ENCODE measurements around the gene CAPN8.

CAPN8 gene

DNA sequence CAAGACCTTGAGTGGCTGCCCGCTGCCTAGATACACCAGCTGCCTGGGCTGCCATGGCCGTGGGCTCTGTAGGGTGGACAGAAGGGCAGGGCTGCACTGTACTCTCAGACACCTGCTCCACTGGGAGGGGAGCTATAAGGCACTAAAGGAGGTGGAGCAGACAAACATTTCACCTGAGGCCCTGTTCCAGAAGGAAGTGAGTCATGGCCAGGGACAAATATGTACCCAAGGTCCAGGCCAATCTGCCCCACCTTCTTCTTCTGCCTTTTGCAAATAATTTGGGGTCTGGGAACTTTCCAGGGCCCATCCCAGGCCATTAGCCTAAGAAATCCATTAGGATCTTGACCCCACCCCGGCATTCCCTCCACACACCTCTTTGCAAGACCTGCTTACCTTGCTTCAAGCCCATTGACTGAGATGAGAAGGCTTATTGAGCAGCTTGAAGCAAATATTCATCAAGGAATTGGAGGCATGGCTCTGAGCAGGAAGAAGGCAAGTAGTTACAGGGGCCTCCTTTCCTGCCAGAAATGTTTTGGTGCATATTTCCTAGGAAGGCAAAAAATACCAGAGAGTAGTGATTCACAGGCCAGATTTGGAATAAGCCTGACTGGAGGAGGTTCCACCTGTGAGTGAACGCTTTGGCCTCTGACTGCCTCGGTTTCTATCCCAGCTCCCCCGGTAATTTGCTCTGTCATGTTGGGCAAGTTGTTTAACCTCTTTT lies at the start of gene CAPN8:
TSS of gene CAPN8 (minus strand) at position 110 of the 721 bp plus-strand sequence. CDS start at position 55, 55 bp downstream.
- no peak for DNase-seq

- no peak for DNase-seq
Measured at GRCh38 chr1:223714849-223715603, 49.5 kb upstream of the CAPN8 start.

DNA sequence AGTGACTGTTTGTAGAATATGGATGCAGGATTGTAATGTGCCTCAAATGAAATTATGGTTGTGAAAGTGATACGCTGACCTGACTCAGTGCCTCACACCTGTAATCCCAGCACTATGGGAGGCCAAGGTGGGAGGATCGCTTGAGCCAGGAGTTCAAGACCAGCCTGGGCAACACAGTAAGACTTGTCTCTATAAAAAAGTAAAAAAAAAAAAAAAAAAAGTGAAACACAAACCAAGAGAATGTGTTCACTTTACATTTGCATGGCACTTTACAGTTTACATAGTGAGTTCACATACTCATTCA lies 48.9 kb upstream of the CAPN8 start:
- no peak for DNase-seq

DNA sequence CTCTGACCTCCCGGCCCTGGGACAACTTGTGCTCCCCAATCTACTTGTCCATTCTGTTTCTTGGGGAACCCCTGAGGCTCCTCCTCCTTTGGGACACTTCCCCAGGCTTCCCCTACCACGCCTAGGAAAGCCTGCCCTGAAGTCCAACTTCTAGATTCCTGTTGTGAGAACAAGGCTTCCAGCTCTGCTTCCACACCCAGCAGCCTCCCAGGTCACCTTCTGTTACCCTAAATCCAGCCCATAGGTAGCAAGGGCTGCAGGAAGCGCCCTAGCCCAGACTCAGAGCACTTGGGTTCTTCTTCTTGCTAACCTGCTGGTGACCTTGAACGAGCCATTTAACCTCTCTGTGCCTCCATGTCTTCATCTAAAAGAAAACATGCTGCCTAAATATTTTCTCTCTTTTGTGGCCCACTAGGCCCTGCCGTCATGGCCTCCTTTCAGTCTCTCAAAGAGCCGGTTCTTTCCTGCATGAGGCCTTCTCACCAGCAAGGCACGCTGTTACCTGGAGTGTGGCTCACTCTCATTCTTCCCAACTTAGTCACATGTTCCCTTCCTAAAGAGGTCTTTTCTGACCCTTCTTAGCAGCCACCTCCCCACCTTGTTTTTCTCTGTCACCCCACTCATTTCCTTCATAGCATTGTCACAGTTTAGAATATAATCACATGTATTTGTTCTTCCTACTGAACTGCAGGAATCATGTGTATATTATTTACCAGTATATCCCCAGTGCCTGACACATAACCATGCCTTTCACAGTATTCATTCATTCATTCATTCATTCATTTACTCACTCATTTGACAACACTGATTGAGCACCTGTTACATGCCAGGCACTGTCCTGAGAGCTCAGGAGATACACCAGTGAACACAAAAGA lies 48.3 kb upstream of the CAPN8 start:
- DNase-seq, result no peak

DNA sequence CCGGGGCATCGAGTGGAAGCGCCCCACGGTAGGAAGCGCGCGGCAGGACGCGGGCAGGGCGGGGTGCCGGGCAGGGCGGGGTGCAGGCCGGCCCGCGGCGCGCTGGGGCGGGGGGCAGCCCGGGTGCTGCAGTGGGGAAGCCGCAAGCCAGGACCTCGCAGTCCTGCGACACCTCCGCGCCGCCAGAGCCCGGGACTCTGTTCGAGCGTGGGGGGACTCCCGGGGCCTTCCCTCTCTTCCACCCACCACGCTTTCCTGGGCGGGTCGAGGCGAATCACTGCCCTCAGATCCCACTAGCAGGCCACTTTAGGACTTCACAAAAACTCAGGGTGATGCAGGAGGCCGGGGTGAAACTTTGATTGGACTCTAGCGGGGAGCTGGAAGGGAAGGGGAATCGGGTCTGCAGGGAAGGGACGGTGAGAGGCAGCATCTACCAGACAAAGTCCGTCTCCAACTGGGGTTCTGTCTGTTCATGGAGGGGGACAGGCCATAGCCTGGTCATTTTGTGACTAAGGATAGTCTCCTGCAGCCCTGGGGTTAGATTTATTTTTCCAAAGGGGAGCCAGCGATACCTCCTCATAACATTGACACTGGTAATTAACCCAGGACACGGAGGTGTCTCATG lies 47.5 kb upstream of the CAPN8 start:
- DNase-seq, result peak; percentile 53

DNA sequence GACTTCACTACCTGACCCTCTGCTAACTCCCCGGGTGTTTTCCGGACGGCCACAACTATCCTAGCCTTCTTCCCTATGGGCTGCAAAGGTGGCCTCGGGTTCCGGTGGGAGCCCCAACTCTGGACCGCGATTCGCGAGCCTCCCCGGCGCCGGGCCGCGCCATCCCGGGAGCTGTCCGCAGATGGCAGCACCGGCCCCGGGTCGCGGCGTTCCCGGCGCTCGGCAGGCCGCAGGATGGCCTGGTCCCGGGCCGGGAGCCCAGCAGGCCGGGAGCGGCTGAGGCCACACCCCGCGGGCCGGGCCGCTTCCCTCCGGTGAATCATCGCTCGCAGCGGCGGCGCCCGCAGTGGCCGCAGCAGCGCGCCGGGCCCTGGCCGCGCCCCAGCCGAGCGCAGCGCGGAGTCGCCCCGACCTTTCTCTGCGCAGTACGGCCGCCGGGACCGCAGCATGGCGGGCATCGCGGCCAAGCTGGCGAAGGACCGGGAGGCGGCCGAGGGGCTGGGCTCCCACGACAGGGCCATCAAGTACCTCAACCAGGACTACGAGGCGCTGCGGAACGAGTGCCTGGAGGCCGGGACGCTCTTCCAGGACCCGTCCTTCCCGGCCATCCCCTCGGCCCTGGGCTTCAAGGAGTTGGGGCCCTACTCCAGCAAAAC lies 46.8 kb upstream of the CAPN8 start, which contains the start of gene CAPN2:
TSS of gene CAPN2 (plus strand) at position 346 of the 656 bp plus-strand sequence. CDS start at position 448, 102 bp downstream.
- DNase-seq, result peak; percentile 58

DNA sequence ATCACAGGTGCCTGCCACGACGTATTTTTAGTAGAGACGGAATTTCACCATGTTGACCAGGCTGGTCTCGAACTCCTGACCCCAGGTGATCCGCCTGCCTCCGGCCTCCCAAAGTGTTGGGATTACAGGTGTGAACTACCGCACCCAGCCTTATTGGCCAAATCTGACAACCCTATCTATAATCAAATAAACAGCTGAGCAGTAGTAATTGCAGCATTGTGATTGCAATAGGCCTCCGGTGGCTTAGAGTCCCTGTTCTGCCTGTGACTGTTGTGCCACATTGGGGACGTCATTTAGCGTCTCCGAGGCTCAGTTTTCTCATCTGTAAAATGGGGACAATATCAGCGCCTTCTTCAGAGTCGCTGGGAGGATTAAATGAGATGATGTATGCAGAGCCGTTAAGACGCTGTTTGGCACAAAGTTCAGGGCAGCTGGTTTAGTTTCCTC lies 46.3 kb upstream of the CAPN8 start:
- no peak for DNase-seq

GRCh38 chr1:223711173-223711572 lies 45.7 kb upstream of the CAPN8 start:
- DNase-seq, result no peak

- DNase-seq, result no peak
Measured at GRCh38 chr1:223710179-223711133, 45.0 kb upstream of the CAPN8 start.

DNA sequence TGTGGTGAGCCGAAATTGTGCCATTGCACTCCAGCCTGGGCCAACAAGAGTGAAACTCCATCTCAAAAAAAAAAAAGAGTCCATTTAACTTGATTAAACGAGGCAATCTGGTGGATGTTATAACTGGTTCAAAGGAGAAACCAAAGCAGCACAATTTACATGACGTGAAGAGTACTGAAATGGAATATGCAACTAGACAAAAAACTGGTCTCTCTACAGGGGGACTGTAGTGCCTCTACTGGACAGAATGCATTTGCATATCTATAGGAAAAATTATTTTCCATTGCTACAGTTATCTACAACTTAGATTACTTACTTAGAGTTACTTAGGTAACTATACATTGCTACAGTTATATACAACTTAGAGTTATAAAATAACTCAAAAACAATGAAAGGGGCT lies 44.1 kb upstream of the CAPN8 start:
- DNase-seq, result no peak

GRCh38 chr1:223708651-223709268 lies 43.3 kb upstream of the CAPN8 start:
- DNase-seq, result no peak

DNA sequence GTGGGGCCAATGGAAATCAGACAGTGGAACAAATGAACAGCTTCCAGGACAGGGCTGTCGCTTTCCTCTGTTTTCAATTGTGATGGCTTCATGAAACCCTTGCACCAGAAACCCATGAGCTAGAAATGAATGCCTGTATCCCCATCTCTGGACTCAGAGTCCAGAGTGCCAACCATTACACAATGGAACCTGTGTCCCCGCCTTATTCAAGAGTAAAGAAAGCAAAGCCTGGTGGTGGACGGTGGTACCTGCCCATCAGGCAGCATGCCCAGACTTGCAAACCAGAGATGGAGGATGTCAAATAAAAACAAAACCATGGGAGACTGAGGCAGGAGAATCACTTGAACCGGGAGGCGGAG lies 42.5 kb upstream of the CAPN8 start:
- no peak for DNase-seq

GRCh38 chr1:223707256-223708000 lies 41.9 kb upstream of the CAPN8 start:
- no peak for DNase-seq

DNA sequence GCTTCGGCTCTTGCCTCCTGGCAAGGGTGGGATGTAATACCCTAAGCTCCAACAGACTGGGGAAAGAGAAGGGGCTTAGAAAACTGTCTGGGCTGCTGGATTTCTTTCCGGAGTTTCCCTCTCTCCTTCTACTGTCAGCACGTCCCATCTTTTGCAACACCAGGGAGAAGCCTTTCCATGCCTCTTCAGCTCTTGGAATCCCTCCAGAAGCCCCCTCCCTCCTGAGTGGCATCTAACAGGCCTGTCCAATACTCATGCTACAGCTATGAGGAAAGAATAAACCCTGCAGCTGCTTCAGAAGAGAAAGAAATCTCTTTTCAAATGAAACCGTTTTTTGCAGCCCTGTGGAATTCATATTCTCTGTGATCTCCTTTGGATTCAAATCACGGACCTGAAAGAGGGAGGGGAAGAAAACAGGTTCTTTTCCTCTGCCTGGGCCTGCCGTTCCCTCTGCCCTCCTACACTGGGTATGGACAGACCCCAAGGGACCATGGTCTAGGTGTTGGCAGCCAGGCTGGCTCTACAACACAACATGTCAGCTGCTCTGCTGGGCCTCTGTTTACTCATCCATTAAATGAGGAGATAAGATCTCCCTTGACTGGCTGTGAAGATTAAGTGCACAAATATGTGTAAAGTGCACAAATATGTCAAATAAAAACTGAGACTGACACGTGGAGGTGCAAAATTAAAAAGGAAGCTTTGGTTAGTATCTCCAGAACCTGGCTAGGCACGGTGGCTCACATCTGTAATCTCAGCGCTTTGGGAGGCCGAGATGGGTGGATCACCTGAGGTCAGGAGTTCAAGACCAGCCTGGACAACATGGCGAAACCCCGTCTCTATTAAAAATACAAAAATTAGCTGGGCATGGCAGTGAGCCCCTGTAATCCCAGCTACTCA lies 40.8 kb upstream of the CAPN8 start:
- no peak for DNase-seq

- DNase-seq, result no peak
Measured at GRCh38 chr1:223704921-223705878, 39.7 kb upstream of the CAPN8 start.

DNA sequence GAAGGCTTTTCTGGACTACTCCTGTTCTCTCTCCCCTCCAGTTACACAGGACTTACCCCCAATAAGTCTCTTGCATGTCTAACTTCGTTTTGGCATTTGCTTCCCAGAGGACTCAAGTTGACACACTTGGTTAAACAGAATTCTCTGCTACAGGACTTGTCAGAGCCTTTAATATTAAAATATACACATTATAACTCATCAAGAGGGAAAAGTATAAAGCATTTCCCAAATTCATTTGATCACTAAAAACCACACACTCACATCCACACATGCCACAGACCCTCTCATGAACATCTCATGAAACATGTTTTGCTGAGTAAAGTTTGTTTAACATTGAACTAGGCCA lies 38.1 kb upstream of the CAPN8 start:
- no peak for DNase-seq

DNA sequence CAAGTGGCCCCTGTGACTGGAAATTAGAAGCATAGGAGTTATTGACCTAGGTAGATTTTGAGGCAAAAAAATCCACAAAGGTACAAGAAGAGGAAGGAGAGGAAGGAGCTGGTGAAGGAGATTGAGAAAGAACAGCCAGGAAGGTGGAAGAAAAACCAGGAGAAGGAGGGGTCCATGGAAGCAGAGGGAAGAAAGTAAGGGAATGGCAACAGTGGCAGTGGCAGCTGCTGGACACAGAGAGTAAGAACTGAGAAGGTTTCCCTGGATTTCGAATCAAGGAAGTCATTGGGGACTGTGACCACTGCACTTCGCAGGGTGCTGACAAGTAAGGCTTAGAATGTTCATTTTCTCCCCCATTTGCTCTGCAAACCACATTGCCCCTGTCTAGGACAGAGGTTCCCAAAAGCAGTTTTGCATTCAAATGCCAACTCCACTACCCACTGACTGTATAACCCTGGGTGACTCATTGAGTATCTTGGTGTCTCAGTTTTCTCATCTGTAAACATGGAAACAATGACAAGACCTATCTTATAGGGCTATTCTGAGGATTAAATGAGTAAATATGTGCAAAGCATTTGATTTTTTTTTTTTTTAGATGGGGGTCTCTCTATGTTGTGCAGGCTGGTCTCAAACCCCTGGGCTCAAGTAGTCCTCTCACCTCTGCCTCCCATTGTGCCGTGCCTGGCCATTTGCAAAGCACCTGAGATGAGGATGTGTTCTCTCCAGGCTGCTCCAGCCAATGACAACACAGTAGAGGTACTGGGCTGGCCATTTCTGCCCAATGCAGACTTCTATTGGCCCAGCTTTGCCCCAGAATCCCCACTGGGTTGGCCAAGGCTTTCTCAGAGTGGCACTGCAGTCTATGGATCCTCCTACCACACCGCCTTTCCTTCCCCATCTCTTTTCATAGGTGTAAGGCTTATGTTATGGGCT lies 37.5 kb upstream of the CAPN8 start:
- no peak for DNase-seq
